GM12878 (cell line): ENCODE results near the gene MTMR10. TPM values are rescaled to one million over a fixed set of nuclear protein-coding genes. Genes with fewer than 3 reads are reported as not detected.

ENCODE experiments used
- ATF2 ChIP-seq: IDR thresholded peaks from 2 replicates; pipeline ENCODE4 v1.6.1; 2012; ENCODE audit warnings: low read length, inconsistent platforms
- ATF7 ChIP-seq: fragments of 450-650 bp; IDR thresholded peaks from 2 replicates; pipeline ENCODE4 v1.6.1; 2016; ENCODE audit warnings: low read depth, mild to moderate bottlenecking
- BACH1 ChIP-seq: fragments of 450-650 bp; IDR thresholded peaks from 2 replicates; pipeline ENCODE4 v1.6.1; 2017; ENCODE audit warnings: mild to moderate bottlenecking, borderline replicate concordance
- BHLHE40 ChIP-seq, 2 experiments: fragments of 450-650 bp in 1 of 2; IDR thresholded peaks; 2 replicates each; pipeline ENCODE4 v1.6.1; 2011 to 2017; ENCODE audit warnings: low read depth in 2 of 2, borderline replicate concordance in 1 of 2, improper control_type of control experiment in 1 of 2, low read length in 1 of 2, mild to moderate bottlenecking in 1 of 2
- GATAD2B ChIP-seq: fragments of 450-650 bp; conservative IDR thresholded peaks from 2 replicates; pipeline ENCODE4 v1.6.1; 2017; ENCODE audit warnings: low read depth, mild to moderate bottlenecking, moderate library complexity
- HDAC6 ChIP-seq: fragments of 200-600 bp; sonication (generic); IDR thresholded peaks from one replicate; pipeline ENCODE4 v1.8.0; 2017; ENCODE audit warnings: antibody characterized with exemption; ENCODE audit not compliant: unreplicated experiment
- IRF3 ChIP-seq: fragments of 450-650 bp; IDR thresholded peaks from 2 replicates; pipeline ENCODE4 v1.6.1; 2014; ENCODE audit warnings: mild to moderate bottlenecking
- JUNB ChIP-seq: IDR thresholded peaks from 2 replicates; pipeline ENCODE4 v1.6.1; 2016; ENCODE audit warnings: antibody characterized with exemption, mild to moderate bottlenecking
- MAX ChIP-seq: IDR thresholded peaks from 2 replicates; pipeline ENCODE4 v1.6.1; 2012; ENCODE audit warnings: low read depth, low read length, improper control_type of control experiment
- MYC ChIP-seq: IDR thresholded peaks from 2 replicates; pipeline ENCODE4 v1.6.1; 2011; ENCODE audit warnings: mild to moderate bottlenecking, low read length, moderate library complexity, inconsistent platforms; ENCODE audit not compliant: insufficient read depth, insufficient replicate concordance, insufficient read length, severe bottlenecking
- POLR2AphosphoS5 ChIP-seq: IDR thresholded peaks from 2 replicates; pipeline ENCODE4 v1.6.1; 2011; ENCODE audit warnings: mild to moderate bottlenecking, low read length, inconsistent platforms
- SIN3A ChIP-seq: IDR thresholded peaks from 2 replicates; pipeline ENCODE4 v1.6.1; 2012; ENCODE audit warnings: low read depth, low read length, improper control_type of control experiment
- SREBF2 ChIP-seq: IDR thresholded peaks from 2 replicates; pipeline ENCODE4 v1.6.1; 2012; ENCODE audit warnings: mild to moderate bottlenecking, low read length
- STAT3 ChIP-seq: IDR thresholded peaks from 2 replicates; pipeline ENCODE4 v1.6.1; 2011; ENCODE audit warnings: low read depth, low read length, improper control_type of control experiment
- TARDBP ChIP-seq: IDR thresholded peaks from 2 replicates; pipeline ENCODE4 v1.6.1; 2016; ENCODE audit warnings: borderline replicate concordance
- USF1 ChIP-seq: IDR thresholded peaks from 2 replicates; pipeline ENCODE4 v1.6.1; 2011; ENCODE audit warnings: borderline replicate concordance, low read depth, mild to moderate bottlenecking, moderate library complexity, mixed read lengths, low read length; ENCODE audit not compliant: insufficient read depth; ENCODE audit errors: extremely low read length
- YBX1 ChIP-seq: fragments of 450-650 bp; IDR thresholded peaks from 2 replicates; pipeline ENCODE4 v1.6.1; 2016; ENCODE audit warnings: antibody characterized with exemption
- ZSCAN29 ChIP-seq: fragments of 450-650 bp; IDR thresholded peaks from 2 replicates; pipeline ENCODE4 v1.6.1; 2017; ENCODE audit warnings: mild to moderate bottlenecking, moderate library complexity
- polyA plus RNA-seq, 11 experiments: library from polyadenylated mRNA; depleted of rRNA in 4 of 11; unstranded in 6 of 11; stranded (reverse) in 5 of 11; fragments of >200 nt; fragmentation: Nextera tagmentation in 4 of 11; fragmentation: Illumina TruSeq in 1 of 11; extraction: Ambion mirVana in 4 of 11; extraction: Trizol in 1 of 11; gene quantifications; 1 replicate in 1 of 11; 2 replicates in 10 of 11; pipeline versions ENCODE4 v1.2.1 to v1.2.3, GENCODE V29; 2011 to 2016; ENCODE audit warnings: inconsistent platforms in 2 of 11, missing spikeins in 2 of 11, low read depth in 1 of 11
- total RNA-seq, 4 experiments: library from RNA; depleted of rRNA in 3 of 4; stranded (reverse); fragments of >200 nt in 3 of 4; fragmentation: Illumina TruSeq in 1 of 4; extraction: Trizol in 1 of 4; gene quantifications; 2 replicates each; pipeline versions ENCODE4 v1.2.1 to v1.2.3, GENCODE V29; 2013 to 2021

MTMR10 gene
- total and polyA plus RNA-seq, 10 of the 15 experiments (the other 5 are each of a cell fraction or from before 2014, with no cell fraction given) = 1.9 to 13.6 (median 8.9) TPM

GRCh38 chr15:30991255-30992235 lies at the start of gene MTMR10 (continued):
- TF ChIP-seq ATF2 (no peak), MAX (peak; percentile 38), ATF7 (no peak), HDAC6 (peak; percentile 45), YBX1 (no peak), IRF3 (0 out of 2 replicates have a peak, but pooled peaks have one; percentile 18), BACH1 (peak; percentile 91), POLR2AphosphoS5 (peak; percentile 86), SIN3A (no peak; the same call in 1 of the 2 replicates), USF1 (no peak), JUNB (no peak), ZSCAN29 (peak; percentile 60; the same call in 1 of the 2 replicates), BHLHE40 (IDR thresholded peaks at IDR 0.05; ENCODE audit: borderline replicate concordance in 1 of 2, low read depth in 2 of 2, low read length in 1 of 2) (peak; percentile 60 to 92; a peak in 3 of 4 replicates), SREBF2 (no peak), MYC (no peak), TARDBP (no peak), STAT3 (no peak), GATAD2B (peak; percentile 98)
- TF ChIP-seq, all 136 proteins: peak for 43
